HG02943 (cell line): ENCODE measurements around the gene COBL.

Source experiments
- ATAC-seq: cut with Tn5 transposase; IDR thresholded peaks from one replicate; pipeline ENCODE4 v1.9.1; 2021; ENCODE audit warnings: mild to moderate bottlenecking, low read depth, moderate library complexity; ENCODE audit not compliant: unreplicated experiment

COBL gene

GRCh38 chr7:51308265-51308664 is 8.3 kb downstream of the COBL start:
- ATAC-seq: no peak

DNA sequence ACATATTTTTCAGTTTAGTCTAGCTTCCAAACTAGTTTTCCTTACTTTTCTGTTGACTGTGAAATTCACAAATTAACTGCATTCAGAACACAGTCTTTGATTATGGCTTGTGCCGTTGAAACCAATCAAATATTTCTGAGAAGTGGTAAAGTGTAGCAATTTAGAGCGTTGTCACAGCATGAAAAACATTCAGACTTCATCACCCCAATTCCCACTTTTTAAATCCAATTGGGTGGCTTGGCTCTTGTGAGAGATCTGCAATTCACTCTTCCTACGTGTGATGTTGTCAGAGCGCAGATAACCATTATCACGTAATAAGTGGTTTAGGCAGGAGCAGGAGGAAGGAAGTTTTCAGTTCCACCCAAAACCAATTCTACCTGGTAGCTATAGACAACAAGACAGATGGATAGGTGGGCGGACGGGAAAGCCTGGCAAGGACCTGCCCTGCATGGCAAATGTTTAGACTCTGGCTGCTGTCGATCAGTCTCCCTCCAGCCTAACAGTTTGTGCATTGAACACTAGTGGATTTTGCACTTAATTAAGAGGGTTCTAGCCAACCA is 8.9 kb downstream of the COBL start:
- no peak for ATAC-seq

GRCh38 chr7:51306761-51307160 is 9.8 kb downstream of the COBL start:
- no peak for ATAC-seq

DNA sequence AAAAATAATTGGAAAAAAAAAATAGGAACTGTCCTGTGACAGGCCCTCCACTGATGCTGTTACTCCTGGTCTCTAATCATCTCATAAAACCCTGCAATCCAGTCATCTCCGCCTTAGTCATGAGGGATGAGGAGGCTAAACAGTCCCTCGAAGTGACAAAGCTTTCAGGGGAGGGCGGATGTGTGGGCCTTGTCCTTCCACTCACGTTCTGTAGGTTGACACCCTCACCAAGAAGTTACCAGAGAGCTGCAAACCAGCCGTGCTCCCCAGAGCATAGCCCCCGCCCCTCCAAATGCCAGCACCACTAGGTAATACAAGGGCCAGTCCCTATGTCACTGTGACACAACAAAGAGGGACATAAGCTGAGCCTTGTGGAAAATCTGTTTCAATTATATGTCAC is 11.9 kb downstream of the COBL start:
- ATAC-seq: no peak

DNA sequence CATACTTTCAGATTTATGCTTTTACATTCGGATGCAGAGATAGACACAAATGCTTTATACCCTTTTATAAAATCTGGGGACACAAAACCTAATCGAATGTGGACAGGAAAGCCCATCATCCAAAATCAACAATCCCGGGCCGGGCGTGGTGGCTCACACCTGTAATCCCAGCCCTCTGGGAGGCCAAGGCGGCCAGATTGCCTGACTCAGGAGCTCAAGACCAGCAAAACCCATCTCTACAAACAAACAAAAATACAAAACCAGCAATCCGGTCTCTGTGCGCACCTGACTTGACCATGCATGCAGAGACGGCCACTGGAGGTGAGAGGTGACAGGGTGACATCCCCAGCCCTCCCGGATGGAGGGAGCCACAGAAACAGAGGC is 13.5 kb downstream of the COBL start:
- ATAC-seq: no peak

GRCh38 chr7:51301806-51302205 is 14.8 kb downstream of the COBL start:
- ATAC-seq: no peak

- no peak for ATAC-seq
These were observed 15.6 kb downstream of the COBL start for GRCh38 chr7:51300762-51301674.

- ATAC-seq: no peak
These were observed 17.0 kb downstream of the COBL start for GRCh38 chr7:51299391-51300133.

GRCh38 chr7:51298912-51299311 is 17.7 kb downstream of the COBL start:
- no peak for ATAC-seq

- no peak for ATAC-seq
These were observed 18.6 kb downstream of the COBL start for GRCh38 chr7:51297986-51298385.

DNA sequence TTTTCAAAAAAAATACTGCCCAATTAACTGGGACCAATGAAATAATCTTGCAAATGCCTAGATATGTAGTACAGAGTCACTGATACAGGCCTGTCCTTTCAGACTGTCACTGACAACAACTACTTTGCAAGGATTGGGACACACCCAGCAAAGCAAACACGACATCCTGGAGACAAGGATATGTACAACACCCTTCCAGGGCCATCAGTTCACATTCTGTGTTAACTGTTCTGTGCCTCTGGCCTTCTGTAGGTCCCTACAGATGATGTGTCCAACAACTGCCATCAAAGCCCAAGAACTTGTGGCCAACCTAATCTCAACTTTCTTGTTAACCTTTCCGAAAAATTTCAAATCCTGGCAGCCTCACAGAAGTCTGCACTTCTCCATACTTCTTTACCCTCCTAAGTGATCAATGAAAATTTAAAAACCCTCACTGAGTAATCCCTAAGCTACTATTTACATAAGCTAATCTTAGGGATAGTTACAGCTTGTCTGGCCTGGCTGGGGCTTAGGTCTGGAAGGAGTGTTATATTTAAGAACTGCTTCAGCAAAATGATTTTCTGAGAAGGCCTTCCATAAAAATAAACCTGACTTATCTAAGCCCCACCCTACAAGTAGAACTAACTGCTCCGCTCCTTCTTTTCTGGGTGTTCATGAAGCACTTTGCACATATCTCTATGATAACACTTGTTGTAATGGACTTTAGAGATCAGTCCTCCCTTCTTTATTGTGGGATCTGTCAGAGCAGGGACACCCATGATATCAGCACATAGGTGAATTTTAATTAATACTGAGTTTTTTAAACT is 21.0 kb downstream of the COBL start:
- no peak for ATAC-seq

DNA sequence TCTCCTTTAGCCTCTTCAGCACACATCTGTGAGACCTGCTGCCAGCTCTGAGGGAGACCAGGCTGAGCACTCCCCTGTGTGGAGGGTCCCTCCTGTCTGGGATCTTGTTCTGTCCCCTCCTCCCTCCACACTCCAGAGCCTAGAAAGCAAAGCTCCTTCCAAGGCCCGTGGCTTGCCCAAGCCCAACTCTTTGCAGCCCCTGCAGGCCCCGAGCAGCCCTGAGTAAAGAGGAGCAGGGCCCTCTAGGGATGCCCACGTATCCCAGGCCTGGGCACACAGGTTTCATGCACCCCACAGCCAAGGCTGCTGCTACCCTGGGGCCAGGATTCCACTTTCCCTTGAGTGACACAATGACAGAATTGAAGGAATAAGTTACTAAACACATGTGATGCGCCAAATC is 24.0 kb downstream of the COBL start:
- no peak for ATAC-seq

GRCh38 chr7:51290702-51291540 is 25.7 kb downstream of the COBL start:
- ATAC-seq: no peak

- no peak for ATAC-seq
These were observed 26.3 kb downstream of the COBL start for GRCh38 chr7:51290304-51290637.

DNA sequence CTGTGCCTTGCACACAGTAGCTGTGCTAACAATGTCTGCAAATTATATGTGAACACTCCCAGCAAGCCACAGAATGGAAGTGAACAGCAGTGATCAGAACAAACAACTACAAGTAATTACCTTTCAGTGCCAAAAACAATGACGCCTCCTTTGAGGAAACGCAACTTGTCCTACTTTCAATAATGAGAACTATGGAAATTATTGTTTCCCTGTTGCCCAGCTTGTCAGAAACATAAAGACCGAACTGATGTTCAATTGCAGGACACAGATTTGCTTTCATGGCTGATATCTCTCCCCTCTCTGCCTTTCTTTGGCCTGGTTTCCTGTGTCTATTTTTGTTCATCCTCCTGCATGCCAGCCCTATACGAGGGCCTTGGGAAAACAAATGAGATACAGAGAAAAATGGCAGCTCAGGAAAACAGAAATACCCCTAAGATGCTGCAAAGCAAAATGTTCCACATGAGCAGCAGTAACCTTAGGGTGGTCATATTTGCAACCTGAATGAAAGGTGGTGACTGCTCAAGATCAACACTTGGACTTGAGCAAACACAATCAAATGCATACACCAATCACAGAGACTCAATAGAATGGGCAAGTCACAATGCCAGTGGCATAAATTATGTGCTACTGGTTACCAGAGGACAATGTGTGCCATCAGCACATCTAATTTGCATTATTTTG is 26.8 kb downstream of the COBL start:
- no peak for ATAC-seq

DNA sequence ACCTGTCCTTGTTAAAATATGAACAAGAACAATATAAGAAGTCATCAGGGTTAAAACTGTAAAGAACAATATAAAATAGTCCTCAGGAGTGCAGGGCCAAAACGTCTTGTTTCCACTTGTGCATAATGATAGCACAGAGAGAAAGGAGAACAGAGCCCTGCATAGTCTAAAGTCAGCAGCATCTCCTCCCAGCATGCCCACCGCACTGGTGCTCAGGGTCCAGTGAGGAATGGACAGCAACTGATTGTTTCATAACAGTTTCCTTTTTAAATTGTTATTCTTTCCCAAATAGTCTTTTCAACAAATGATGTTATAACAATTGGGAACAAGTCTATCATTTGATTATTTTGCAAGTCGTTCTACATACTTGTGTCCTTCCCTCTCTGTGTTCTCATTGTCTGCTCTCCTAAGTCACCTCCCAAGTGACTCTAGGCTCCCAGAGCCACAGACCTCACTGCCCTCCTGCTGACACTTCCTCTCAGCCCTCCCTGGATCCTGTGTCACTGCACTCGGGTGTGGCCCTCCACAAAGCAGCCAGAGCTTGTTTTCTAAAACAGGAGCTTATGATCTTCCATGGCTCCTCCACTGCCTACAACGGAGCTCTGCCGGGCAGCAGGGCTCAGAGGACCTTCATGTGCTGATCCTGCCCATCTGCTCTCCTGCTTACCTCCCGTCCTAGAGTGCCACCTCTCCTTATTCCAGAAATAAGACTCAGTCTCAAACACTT is 27.6 kb downstream of the COBL start:
- no peak for ATAC-seq

- ATAC-seq: no peak
These were observed 30.2 kb downstream of the COBL start for GRCh38 chr7:51286401-51286800.

- ATAC-seq: no peak
These were observed 36.5 kb downstream of the COBL start for GRCh38 chr7:51280156-51280555.
